Superior temporal gyrus (tissue), 1 donor: ENCODE results near the gene ZNF784.
"Not testable (repeated sequence)": the region's sequence is repeated elsewhere in the genome, so short reads cannot be mapped to it uniquely, and the experiment has no call there.

Experiments
- DNase-seq: peaks from one replicate; pipeline ENCODE4 v3.0.0-alpha.2; 2016; ENCODE audit errors: extremely low spot score

ZNF784 gene

GRCh38 chr19:55583897-55584296 is 40.5 kb downstream of the ZNF784 start:
- DNase-seq, result not testable (repeated sequence)

GRCh38 chr19:55582284-55582683 is 42.1 kb downstream of the ZNF784 start:
- not testable (repeated sequence) for DNase-seq

GRCh38 chr19:55581823-55582223 is 42.5 kb downstream of the ZNF784 start:
- no peak for DNase-seq

GRCh38 chr19:55581145-55581822 is 43.1 kb downstream of the ZNF784 start:
- DNase-seq, result no peak

GRCh38 chr19:55580628-55581144 is 43.7 kb downstream of the ZNF784 start, which contains the start of gene ZNF579:
Gene ZNF579 (minus strand): TSS chr19:55580848. CDS start chr19:55579639, 1,209 bp downstream.
- peak; percentile 88 for DNase-seq

GRCh38 chr19:55579766-55580621 is 44.4 kb downstream of the ZNF784 start:
- DNase-seq, result no peak

GRCh38 chr19:55578761-55579747 is 45.3 kb downstream of the ZNF784 start:
- no peak for DNase-seq

GRCh38 chr19:55578031-55578760 is 46.2 kb downstream of the ZNF784 start:
- DNase-seq, result no peak

- no peak for DNase-seq
These were observed 47.6 kb downstream of the ZNF784 start for GRCh38 chr19:55576746-55577145.

- not testable (repeated sequence) for DNase-seq
These were observed 50.4 kb downstream of the ZNF784 start for GRCh38 chr19:55573929-55574328.
